Activated T-helper 1 cell treated with anti-CD3 and anti-CD28 coated beads, Interleukin-12 subunit alpha, Interleukin-12 subunit beta, Interleukin-2, Interleukin-4 antibody, amounts not matched to agents 30 ng/mL and 10 ng/mL and 1 ng/mL, durations not matched to agents 14 hours and 24 hours and 36 hours (primary cell): ENCODE data around the gene SGCA. TPM values are rescaled to one million over a fixed set of nuclear protein-coding genes. Genes with fewer than 3 reads are reported as not detected.

Experiments used
- DNase-seq: peaks from one replicate; pipeline ENCODE4 v3.0.0; 2021; ENCODE audit warnings: low spot score
- H3K27ac Mint-ChIP-seq: one replicate; pipeline ENCODE4 v1.8.0; 2021; ENCODE audit warnings: mild to moderate bottlenecking, mixed read lengths
- H3K27me3 Mint-ChIP-seq: one replicate; pipeline ENCODE4 v1.8.0; 2022; ENCODE audit warnings: mild to moderate bottlenecking, moderate library complexity, mixed read lengths; ENCODE audit not compliant: insufficient read depth
- H3K36me3 Mint-ChIP-seq: one replicate; pipeline ENCODE4 v1.8.0; 2021; ENCODE audit warnings: low read depth, mixed read lengths
- H3K4me1 Mint-ChIP-seq: one replicate; pipeline ENCODE4 v1.8.0; 2021; ENCODE audit warnings: low read depth, mixed read lengths
- H3K4me3 Mint-ChIP-seq: one replicate; pipeline ENCODE4 v1.8.0; 2021; ENCODE audit warnings: mild to moderate bottlenecking, moderate library complexity, mixed read lengths
- H3K9me3 Mint-ChIP-seq: one replicate; pipeline ENCODE4 v1.8.0; 2021; ENCODE audit warnings: mixed read lengths
- intact Hi-C: fragments of 100-400 bp; cut with micrococcal nuclease; formaldehyde crosslinking; loops from one replicate; pipeline ENCODE4 v1.15.1; 2024
- total RNA-seq: library from RNA; stranded (reverse); gene quantifications from 2 replicates; pipeline ENCODE4 v1.2.3, GENCODE V29; 2022

SGCA gene
- total RNA-seq, 1 donor from 2014 or later = 0.49 TPM

- intact Hi-C loops = no loop called here
- DNase-seq = no peak
- peaks cover 17% of the 10 kb centered on the region for H3K9me3 Mint-ChIP-seq
- H3K27me3 Mint-ChIP-seq = peaks cover 8% of the 10 kb centered on the region
- H3K36me3 Mint-ChIP-seq = no peaks in the 10 kb centered on the region
- H3K4me1 Mint-ChIP-seq = peaks cover 7% of the 10 kb centered on the region
- H3K4me3 Mint-ChIP-seq = no peak overlapping the region
- no peak overlapping the region for H3K27ac Mint-ChIP-seq
These were observed 57.1 kb downstream of the SGCA start for GRCh38 chr17:50222922-50223321.

Other genes starting within 250 kb of the SGCA start
- 0.20 TPM in 1 of 2 replicates, not detected in the other for gene DLX4, start 196.8 kb upstream of the SGCA start, total RNA-seq
- not detected in 2 replicates for gene DLX3, start 170.8 kb upstream of the SGCA start, total RNA-seq
- gene ITGA3, start 109.9 kb upstream of the SGCA start, total RNA-seq = 18.0 and 20.6 TPM in 2 replicates
- gene PDK2, start 70.7 kb upstream of the SGCA start, total RNA-seq = 13.7 and 16.9 TPM in 2 replicates
- gene SAMD14, start 35.8 kb upstream of the SGCA start, total RNA-seq = 1.6 and 3.6 TPM in 2 replicates
- gene PPP1R9B, start 15.3 kb upstream of the SGCA start, total RNA-seq = 97.1 and 101 TPM in 2 replicates
- 1.2 and 2.0 TPM in 2 replicates for gene COL1A1, start 35.6 kb downstream of the SGCA start, total RNA-seq
- gene TMEM92, start 108.5 kb downstream of the SGCA start, total RNA-seq = 0.21 and 0.47 TPM in 2 replicates
- gene XYLT2, start 180.1 kb downstream of the SGCA start, total RNA-seq = 63.0 and 63.9 TPM in 2 replicates
- 73.4 and 78.7 TPM in 2 replicates for gene MRPL27, start 207.2 kb downstream of the SGCA start, total RNA-seq
- 27.7 and 32.9 TPM in 2 replicates for gene EME1, start 207.2 kb downstream of the SGCA start, total RNA-seq
- 113 and 116 TPM in 2 replicates for gene LRRC59, start 231.5 kb downstream of the SGCA start, total RNA-seq